ENCODE data around the gene CELF4.

Gene CELF4

GRCh38 chr18:37339701-37340215 is 225.8 kb downstream of the CELF4 start:
- no peak for DNase-seq

GRCh38 chr18:37336568-37337285 is 228.9 kb downstream of the CELF4 start:
- no peak for DNase-seq

- peak; percentile 21 for DNase-seq
Measured at GRCh38 chr18:37335409-37335736, 230.2 kb downstream of the CELF4 start.

- no peak for DNase-seq
Measured at GRCh38 chr18:37334631-37335408, 230.8 kb downstream of the CELF4 start.

DNA sequence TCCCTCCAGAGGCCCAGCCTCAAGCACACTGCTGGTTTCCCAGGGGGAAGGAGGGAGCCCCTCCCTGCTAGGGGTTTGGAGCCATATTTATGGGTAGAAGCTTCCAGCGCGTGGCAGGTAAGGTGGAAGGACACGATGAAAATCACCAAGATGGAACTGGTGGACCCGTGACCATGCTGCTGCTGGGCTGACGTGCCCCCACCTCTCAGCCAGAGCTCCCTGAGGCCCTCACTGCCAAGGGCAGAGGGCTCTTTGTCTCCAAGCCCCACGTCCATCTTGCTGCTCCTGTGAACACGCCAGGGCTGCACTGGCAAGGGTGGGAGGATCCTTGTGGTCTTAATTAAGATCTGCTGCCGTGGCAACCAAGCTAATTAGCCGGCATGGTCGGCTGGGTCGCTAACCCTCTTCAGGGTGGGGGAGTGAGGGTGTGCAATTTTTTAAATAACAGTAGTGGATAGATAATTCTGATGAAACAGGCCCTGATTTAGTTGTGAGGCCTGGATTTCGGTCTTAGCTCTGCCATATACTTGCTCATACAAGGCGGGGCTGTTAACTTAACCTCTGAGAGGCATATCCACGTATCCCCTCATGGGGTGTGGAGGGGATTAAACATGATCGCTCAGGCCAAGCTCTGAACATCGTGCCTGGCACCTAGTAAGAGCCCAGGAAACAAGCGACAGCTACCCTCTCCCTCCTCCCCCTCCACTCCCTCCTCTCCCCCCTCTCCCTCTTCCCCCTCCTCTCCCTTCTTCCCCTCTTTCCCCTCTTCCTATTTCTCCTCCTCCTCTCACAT is 232.8 kb downstream of the CELF4 start:
- no peak for DNase-seq

DNA sequence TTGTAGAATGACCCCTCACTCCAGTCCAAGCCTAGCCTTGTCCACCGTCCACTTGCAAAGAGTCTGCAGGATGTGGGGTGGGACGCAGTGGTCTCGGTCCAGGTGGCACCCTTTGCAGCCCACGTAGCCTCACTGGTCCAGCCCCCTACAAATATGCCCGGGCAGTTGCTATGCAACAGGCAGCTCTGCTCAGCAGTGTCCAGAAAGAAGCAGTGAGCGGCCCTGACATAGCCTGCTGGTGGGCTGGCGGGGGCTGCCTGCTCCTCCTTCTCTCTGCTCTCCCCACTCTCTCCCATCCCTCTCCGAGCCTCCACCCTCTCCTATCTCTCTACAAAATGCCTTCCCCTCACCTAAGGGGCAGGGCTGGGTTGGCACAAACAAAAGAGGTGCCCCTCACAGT is 233.4 kb downstream of the CELF4 start:
- DNase-seq = no peak

DNA sequence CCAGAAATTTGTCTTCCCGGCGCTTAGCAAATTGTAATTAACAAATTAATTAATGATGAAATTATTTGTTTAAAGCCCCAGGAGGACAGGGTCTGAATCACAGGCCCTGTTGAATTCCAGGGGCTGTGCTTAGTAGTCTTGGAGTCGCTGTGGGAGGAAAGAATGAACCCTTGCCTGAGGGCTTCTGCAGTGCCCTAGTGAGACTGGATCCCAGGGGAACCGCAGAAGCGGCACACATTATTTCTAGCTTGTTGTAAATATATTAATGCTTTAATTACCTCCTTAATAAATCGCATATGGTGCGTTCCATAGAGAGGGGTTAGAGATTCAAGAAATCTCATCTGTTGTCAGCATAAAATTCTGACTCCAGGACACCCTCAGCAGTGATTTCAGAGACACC is 235.4 kb downstream of the CELF4 start:
- DNase-seq = no peak

DNA sequence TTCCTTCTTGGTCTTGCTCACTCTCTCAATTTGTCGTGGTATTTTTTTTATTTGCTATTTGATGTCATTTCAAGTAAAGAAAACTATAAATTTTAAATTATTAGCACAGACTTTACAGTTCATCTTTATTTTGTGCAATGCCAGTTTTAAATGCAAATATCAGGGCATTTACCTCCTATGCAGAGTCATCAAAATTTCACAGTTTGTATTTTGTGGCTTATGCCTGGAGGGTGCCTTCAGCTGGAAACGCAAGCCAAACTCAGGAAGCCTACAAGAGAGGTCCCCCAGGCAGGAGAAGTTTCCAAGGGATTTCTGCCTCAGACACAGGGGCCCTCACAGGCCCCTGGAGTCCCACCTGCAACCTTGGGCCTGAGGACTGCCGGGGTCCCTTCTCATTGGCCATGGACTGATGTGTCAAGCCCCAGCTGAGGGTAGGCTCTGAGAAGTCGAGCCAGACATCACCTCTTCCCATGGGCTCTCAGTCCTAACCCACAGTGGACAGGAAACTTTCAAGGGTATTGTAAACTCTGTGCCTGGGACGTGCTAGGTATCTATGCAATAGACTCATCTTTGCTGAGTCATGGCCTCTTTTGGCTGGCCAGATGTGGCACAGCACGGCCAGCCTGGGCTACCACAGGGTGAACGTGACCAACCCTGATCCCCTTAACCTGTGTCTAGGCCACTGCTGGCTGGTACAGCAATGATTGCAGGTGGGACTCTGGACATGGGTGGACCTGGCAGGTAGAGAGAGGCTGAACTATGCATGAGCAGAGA is 236.5 kb downstream of the CELF4 start:
- DNase-seq = peak; percentile 18

GRCh38 chr18:37327063-37327577 is 238.5 kb downstream of the CELF4 start:
- DNase-seq = no peak

DNA sequence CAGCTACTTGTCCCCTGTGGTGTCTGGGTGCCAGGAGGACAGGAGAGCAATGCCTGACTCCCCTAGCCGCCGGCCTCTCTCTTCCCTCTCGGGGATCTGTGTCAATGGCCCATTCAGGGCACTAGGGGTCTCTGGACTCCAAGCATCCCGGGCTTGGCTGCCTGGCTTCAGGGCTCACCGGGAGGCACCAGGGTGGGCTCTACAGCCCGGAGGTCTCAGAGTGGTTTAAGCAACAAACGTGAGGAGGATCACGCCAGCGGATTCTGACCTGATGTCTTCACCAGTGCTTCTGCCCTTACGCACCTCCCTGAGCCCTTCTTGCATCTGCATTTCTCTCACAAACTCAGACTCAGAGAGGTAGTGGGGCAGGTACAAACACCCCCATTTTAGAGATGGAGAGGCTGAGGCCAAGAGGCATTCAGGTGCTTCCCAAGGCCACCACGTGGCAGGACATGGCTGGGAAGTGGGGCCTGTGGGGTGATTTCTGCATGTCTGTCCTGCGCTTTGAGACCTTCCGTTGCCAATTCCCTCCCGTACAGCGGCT is 243.0 kb downstream of the CELF4 start:
- DNase-seq = peak; percentile 58

GRCh38 chr18:37321582-37322491 is 243.8 kb downstream of the CELF4 start:
- no peak for DNase-seq

DNA sequence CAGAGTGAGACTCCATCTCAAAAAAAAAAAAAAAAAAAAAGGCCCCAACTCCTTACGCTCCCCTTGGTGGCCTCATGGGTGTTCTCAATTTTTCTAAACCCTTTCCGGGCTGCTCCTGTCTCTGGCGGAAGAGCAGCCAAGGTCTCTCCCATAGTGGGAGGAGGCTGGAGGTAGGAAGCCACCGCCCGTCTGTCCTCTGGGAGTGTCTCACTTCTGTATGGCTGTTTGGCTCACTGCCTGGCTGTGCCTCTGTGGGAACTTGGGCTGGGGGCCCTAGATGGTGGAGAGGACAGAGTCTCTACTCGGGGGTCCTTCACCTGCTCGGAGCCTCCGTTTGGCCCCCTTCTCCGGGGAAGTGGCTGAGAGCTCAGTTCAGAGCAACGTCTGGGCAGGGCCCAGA is 245.3 kb downstream of the CELF4 start:
- no peak for DNase-seq

GRCh38 chr18:37318360-37319355 is 246.9 kb downstream of the CELF4 start:
- DNase-seq = no peak

GRCh38 chr18:37317486-37317885 is 248.1 kb downstream of the CELF4 start:
- no peak for DNase-seq

DNA sequence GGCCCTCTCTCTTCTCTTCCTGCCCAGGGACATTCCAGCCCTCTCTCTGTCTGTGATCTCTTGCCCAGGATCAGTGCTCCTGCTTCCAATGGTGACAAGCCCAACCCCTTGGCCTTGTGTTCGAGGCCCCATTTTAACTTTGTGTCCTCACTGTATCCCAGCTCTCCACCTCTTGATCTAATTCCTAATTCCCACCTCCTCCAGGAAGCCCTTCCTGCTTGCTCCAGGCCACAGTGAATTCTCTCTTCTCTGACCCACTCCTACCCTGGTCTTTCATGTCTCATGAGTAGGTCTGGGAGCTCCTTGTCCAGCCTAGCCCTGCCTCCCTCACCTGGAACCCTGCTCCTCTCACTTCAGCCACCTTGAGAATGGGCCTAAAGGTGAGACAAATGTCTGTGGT is 249.1 kb downstream of the CELF4 start:
- no peak for DNase-seq

DNA sequence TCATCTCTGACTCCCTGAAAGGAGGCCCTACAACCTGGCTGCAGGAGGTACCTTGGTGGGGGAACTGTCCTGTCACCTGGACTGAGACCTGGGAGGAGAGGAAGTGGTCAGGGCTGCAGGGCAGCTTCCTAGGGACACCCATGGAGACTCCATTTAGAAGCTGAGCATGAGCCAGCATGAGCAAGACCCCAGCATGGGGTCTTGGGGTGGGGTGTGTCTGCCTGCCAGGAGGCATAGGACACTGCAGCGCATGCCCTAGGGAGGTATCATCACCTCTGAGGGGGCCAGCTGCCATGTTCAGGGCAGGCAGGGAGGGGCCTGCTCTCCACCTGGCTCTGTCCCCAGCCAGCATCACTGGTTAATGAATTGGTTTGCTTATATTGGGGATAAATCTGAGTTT is 249.7 kb downstream of the CELF4 start:
- DNase-seq = no peak

- peak; percentile 2 for DNase-seq
Measured at GRCh38 chr18:37314534-37314933, 251.1 kb downstream of the CELF4 start.

DNA sequence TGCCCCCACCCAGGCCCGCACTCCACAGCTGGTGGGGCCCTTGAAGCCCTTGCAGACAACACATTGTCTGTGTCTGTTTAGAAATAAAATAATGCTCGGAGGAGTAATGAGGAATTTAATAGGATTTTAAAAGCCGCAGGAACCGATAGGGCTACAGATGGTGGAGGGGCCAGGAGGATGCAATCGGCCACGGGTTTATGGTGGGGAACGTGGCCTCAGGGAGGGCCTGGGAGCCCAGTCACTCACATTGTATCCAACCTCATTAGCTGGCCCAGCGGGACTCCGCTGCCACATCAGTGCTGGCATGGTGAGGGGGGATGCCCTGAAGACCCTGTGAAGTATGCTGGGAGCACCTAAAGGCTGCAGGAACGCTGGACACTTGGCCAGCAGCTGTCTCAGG is 252.0 kb downstream of the CELF4 start:
- no peak for DNase-seq

DNA sequence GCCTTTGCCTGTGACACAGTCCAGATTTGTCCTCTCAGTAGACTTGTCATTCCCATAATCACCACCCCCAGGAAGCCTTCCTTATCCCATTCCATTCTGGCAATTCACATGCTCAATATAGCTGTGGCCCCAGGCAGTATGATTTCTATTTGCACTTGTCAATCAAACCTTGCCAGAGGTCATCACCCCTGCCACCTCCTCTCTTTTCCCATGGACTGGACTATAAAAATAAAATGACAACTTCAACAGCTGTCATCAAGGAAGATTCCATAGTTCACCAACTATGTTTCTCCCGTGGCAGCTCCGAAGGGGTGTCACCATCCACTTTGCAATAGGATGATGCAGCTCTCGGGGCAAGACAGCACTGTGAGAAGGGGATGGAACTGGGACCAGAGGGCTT is 255.7 kb downstream of the CELF4 start:
- DNase-seq = no peak

DNA sequence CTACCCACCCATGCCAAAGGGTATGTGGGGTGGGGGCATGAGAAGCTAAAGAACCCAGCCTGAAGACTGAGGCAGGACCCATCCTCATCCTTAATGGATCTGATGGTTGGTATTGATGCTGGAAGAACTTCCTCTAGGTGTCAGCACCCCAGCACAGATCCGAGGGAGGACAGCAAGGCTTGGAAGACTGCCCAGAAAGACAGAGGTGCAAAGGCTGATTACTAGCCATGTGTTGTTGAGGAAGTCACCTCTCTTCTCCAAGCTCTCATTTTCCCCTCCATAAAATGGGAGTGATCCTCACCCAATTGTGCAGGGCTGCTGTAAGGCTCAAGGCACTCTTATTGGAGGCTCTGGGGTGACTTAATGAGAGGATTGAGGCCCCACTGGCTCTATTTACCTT is 256.5 kb downstream of the CELF4 start:
- peak; percentile 42 for DNase-seq
